Activated CD4-positive, alpha-beta memory T cell treated with anti-CD3 and anti-CD28 coated beads, Interleukin-2, amount 10 ng/mL, durations not matched to agents 7 days and 5 days (primary cell): ENCODE data around the gene BBOX1. TPM values are rescaled to one million over a fixed set of nuclear protein-coding genes. Genes with fewer than 3 reads are reported as not detected.

Experiments used
- CTCF ChIA-PET: fragments of 350-600 bp; sonication (Branson Sonifier 250); formaldehyde crosslinking; loops from one replicate; lab custom pipeline; 2021; ENCODE audit warnings: antibody characterized with exemption, inconsistent platforms; lab: Charles Lee
- POLR2A ChIA-PET: fragments of 350-600 bp; sonication (Branson Sonifier 250); formaldehyde crosslinking; loops from one replicate; lab custom pipeline; 2021; ENCODE audit warnings: antibody characterized with exemption; lab: Charles Lee
- DNase-seq: peaks from one replicate; pipeline ENCODE4 v3.0.0-alpha.2; 2020
- H3K27ac Mint-ChIP-seq: one replicate; pipeline ENCODE4 v1.8.0; 2021; ENCODE audit warnings: mild to moderate bottlenecking, mixed read lengths
- H3K27me3 Mint-ChIP-seq: one replicate; pipeline ENCODE4 v1.8.0; 2021; ENCODE audit warnings: mixed read lengths
- H3K36me3 Mint-ChIP-seq: one replicate; pipeline ENCODE4 v1.8.0; 2021; ENCODE audit warnings: low read depth, mixed read lengths
- H3K4me1 Mint-ChIP-seq: one replicate; pipeline ENCODE4 v1.8.0; 2021; ENCODE audit warnings: mixed read lengths
- H3K4me3 Mint-ChIP-seq: one replicate; pipeline ENCODE4 v1.8.0; 2021; ENCODE audit warnings: mild to moderate bottlenecking, mixed read lengths
- H3K9me3 Mint-ChIP-seq: one replicate; pipeline ENCODE4 v1.8.0; 2021; ENCODE audit warnings: mixed read lengths
- total RNA-seq, 2 experiments: library from RNA; stranded (reverse); gene quantifications; one replicate each; pipeline ENCODE4 v1.2.3, GENCODE V29; 2021

The BBOX1 gene
- total RNA-seq, 2 experiments from 2014 or later: not detected

GRCh38 chr11:27041141-27041899 is 705 bp downstream of the BBOX1 start:
- ChIA-PET CTCF (no interaction called here), POLR2A (no interaction called here)
- Mint-ChIP-seq H3K9me3 (peaks cover 9% of the 10 kb centered on the region), H3K27ac (no peak overlapping the region), H3K36me3 (no peaks in the 10 kb centered on the region), H3K4me3 (no peak overlapping the region), H3K27me3 (no peaks in the 10 kb centered on the region), H3K4me1 (no peaks in the 10 kb centered on the region)
- no peak for DNase-seq

GRCh38 chr11:27046956-27047355 is 6.3 kb downstream of the BBOX1 start:
- H3K27ac Mint-ChIP-seq: no peak overlapping the region
- no peak overlapping the region for H3K4me3 Mint-ChIP-seq
- no peak for DNase-seq
- peaks cover 12% of the 10 kb centered on the region for H3K9me3 Mint-ChIP-seq
- no peaks in the 10 kb centered on the region for H3K36me3 Mint-ChIP-seq
- ChIA-PET POLR2A (no interaction called here), CTCF (interaction anchor here (0.6 kb wide), 1 partner anchor 59 kb away, joined by 3 read pairs; no protein-coding TSS in a partner anchor)
- no peaks in the 10 kb centered on the region for H3K4me1 Mint-ChIP-seq
- no peaks in the 10 kb centered on the region for H3K27me3 Mint-ChIP-seq

GRCh38 chr11:27052668-27053067 is 12.1 kb downstream of the BBOX1 start:
- Mint-ChIP-seq H3K4me1 (no peaks in the 10 kb centered on the region), H3K36me3 (no peaks in the 10 kb centered on the region), H3K27ac (no peak overlapping the region), H3K27me3 (no peaks in the 10 kb centered on the region), H3K9me3 (peaks cover 8% of the 10 kb centered on the region), H3K4me3 (no peak overlapping the region)
- ChIA-PET POLR2A (no interaction called here), CTCF (no interaction called here)
- no peak for DNase-seq

- peaks cover 2% of the 10 kb centered on the region for H3K9me3 Mint-ChIP-seq
- ChIA-PET POLR2A (no interaction called here), CTCF (no interaction called here)
- no peaks in the 10 kb centered on the region for H3K36me3 Mint-ChIP-seq
- H3K27me3 Mint-ChIP-seq: no peaks in the 10 kb centered on the region
- H3K27ac Mint-ChIP-seq: no peak overlapping the region
- no peak overlapping the region for H3K4me3 Mint-ChIP-seq
- no peak for DNase-seq
- H3K4me1 Mint-ChIP-seq: no peaks in the 10 kb centered on the region
Observed at GRCh38 chr11:27055065-27055682, 14.6 kb downstream of the BBOX1 start.

GRCh38 chr11:27057091-27057780 is 16.6 kb downstream of the BBOX1 start:
- DNase-seq: no peak
- ChIA-PET CTCF (no interaction called here), POLR2A (no interaction called here)
- no peak overlapping the region for H3K4me3 Mint-ChIP-seq
- H3K9me3 Mint-ChIP-seq: peaks cover 2% of the 10 kb centered on the region
- no peak overlapping the region for H3K27ac Mint-ChIP-seq
- H3K4me1 Mint-ChIP-seq: no peaks in the 10 kb centered on the region
- H3K27me3 Mint-ChIP-seq: no peaks in the 10 kb centered on the region
- H3K36me3 Mint-ChIP-seq: no peaks in the 10 kb centered on the region

GRCh38 chr11:27058456-27058855 is 17.8 kb downstream of the BBOX1 start:
- ChIA-PET POLR2A (no interaction called here), CTCF (no interaction called here)
- Mint-ChIP-seq H3K4me1 (no peaks in the 10 kb centered on the region), H3K9me3 (peaks cover 2% of the 10 kb centered on the region), H3K36me3 (no peaks in the 10 kb centered on the region), H3K4me3 (no peak overlapping the region), H3K27ac (no peak overlapping the region), H3K27me3 (no peaks in the 10 kb centered on the region)
- no peak for DNase-seq

- Mint-ChIP-seq H3K4me3 (no peak overlapping the region), H3K9me3 (peaks cover 2% of the 10 kb centered on the region), H3K4me1 (no peaks in the 10 kb centered on the region), H3K27me3 (no peaks in the 10 kb centered on the region), H3K36me3 (no peaks in the 10 kb centered on the region), H3K27ac (no peak overlapping the region)
- ChIA-PET CTCF (no interaction called here), POLR2A (no interaction called here)
- DNase-seq: no peak
Observed at GRCh38 chr11:27059431-27059830, 18.8 kb downstream of the BBOX1 start.

GRCh38 chr11:27060816-27061460 is 20.3 kb downstream of the BBOX1 start:
- POLR2A ChIA-PET: no interaction called here
- H3K36me3 Mint-ChIP-seq: no peaks in the 10 kb centered on the region
- CTCF ChIA-PET: no interaction called here
- DNase-seq: no peak
- H3K4me1 Mint-ChIP-seq: no peaks in the 10 kb centered on the region
- H3K27me3 Mint-ChIP-seq: no peaks in the 10 kb centered on the region
- no peak overlapping the region for H3K4me3 Mint-ChIP-seq
- peaks cover under 1% of the 10 kb centered on the region for H3K9me3 Mint-ChIP-seq
- H3K27ac Mint-ChIP-seq: no peak overlapping the region

- ChIA-PET POLR2A (no interaction called here), CTCF (no interaction called here)
- no peaks in the 10 kb centered on the region for H3K27me3 Mint-ChIP-seq
Observed at GRCh38 chr11:27061461-27061821, 20.8 kb downstream of the BBOX1 start.

DNA sequence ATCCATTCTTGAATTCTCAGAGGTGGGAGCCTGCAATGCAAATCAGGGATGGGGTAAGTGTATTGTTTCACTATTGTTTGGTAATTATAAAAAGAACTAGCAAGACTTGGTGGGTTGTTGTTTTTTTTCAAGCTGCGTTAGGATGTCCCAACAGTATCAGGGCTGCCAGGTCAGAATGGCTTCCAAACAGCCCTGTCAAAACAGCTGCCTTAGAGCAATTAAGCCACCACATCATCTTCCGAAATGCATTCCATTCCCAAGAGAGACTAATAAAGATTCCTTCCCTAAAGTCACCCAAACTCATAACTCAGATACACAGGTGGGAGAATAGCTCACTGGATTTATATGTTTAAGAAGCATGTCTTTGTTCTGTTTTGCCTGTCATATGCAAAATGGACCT is 23.5 kb downstream of the BBOX1 start:
- Mint-ChIP-seq H3K27ac (no peak overlapping the region), H3K4me1 (no peaks in the 10 kb centered on the region), H3K36me3 (no peaks in the 10 kb centered on the region), H3K9me3 (no peaks in the 10 kb centered on the region), H3K4me3 (no peak overlapping the region), H3K27me3 (no peaks in the 10 kb centered on the region)
- CTCF ChIA-PET: no interaction called here
- DNase-seq: no peak
- POLR2A ChIA-PET: no interaction called here

More at GRCh38 chr11:27061461-27061821, 20.8 kb downstream of the BBOX1 start:
- no peak overlapping the region for H3K27ac Mint-ChIP-seq
- DNase-seq: no peak
- H3K4me1 Mint-ChIP-seq: no peaks in the 10 kb centered on the region
- no peaks in the 10 kb centered on the region for H3K36me3 Mint-ChIP-seq
- no peaks in the 10 kb centered on the region for H3K9me3 Mint-ChIP-seq
- H3K4me3 Mint-ChIP-seq: no peak overlapping the region

- DNase-seq: no peak
- H3K36me3 Mint-ChIP-seq: no peaks in the 10 kb centered on the region
- H3K9me3 Mint-ChIP-seq: peaks cover 7% of the 10 kb centered on the region
- no peak overlapping the region for H3K27ac Mint-ChIP-seq
- ChIA-PET POLR2A (no interaction called here), CTCF (no interaction called here)
- H3K4me1 Mint-ChIP-seq: no peaks in the 10 kb centered on the region
- H3K27me3 Mint-ChIP-seq: no peaks in the 10 kb centered on the region
- no peak overlapping the region for H3K4me3 Mint-ChIP-seq
Observed at GRCh38 chr11:27075192-27075591, 34.6 kb downstream of the BBOX1 start.

DNA sequence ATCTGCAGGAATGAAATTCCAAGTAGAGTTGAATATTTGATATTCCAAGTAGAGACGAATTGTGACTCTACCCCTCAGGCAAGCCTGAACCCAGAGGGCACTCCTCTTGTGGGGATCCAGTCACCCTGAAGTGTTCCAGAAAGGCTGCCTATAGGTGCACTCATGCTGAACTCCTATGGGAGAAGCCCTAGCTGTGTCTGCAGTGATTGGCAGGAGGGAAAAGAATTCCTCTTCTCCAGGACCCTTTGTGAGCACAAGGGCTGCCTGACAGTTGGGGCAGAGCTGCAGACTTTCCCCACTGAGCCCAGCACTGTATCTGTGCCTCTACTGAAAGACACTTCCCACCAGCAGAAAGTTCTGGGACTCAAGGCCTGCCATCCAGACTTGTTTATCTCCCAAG is 35.0 kb downstream of the BBOX1 start:
- CTCF ChIA-PET: no interaction called here
- H3K36me3 Mint-ChIP-seq: no peaks in the 10 kb centered on the region
- H3K9me3 Mint-ChIP-seq: peaks cover 7% of the 10 kb centered on the region
- DNase-seq: no peak
- H3K4me1 Mint-ChIP-seq: no peaks in the 10 kb centered on the region
- no peaks in the 10 kb centered on the region for H3K27me3 Mint-ChIP-seq
- no peak overlapping the region for H3K4me3 Mint-ChIP-seq
- POLR2A ChIA-PET: no interaction called here
- H3K27ac Mint-ChIP-seq: no peak overlapping the region

DNA sequence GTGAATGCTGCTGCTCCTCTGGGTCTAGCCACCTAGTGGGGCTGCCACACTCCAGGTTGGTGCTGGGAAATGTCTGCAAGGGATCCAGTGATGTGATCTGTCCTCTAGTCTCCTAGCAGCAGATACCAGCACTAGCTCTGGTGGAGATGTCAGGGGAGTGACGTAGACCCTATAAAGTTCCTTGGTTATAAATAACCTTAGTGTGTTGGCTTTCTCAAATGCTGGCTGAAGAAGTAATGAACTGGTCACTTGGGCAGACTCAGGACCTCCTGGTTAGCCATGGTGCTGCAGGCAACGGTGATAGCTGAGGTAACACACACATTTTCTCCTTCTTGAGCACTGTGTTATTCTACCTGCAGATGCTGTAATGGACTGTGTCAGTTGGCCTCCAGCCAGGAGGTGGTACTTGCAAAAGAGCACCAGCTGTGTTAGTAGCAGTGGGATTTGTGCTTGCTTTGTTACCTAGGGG is 35.5 kb downstream of the BBOX1 start:
- H3K9me3 Mint-ChIP-seq: peaks cover 7% of the 10 kb centered on the region
- no peaks in the 10 kb centered on the region for H3K36me3 Mint-ChIP-seq
- DNase-seq: no peak
- no peak overlapping the region for H3K27ac Mint-ChIP-seq
- no peaks in the 10 kb centered on the region for H3K4me1 Mint-ChIP-seq
- H3K27me3 Mint-ChIP-seq: no peaks in the 10 kb centered on the region
- H3K4me3 Mint-ChIP-seq: no peak overlapping the region
- CTCF ChIA-PET: no interaction called here
- POLR2A ChIA-PET: no interaction called here
